Activated CD4-positive, alpha-beta T cell treated with anti-CD3 and anti-CD28 coated beads, Interleukin-2, amount 10 ng/mL, durations not matched to agents 24 days and 14 days (primary cell): Measurements from ENCODE around the gene FBXO22. TPM values are rescaled to one million over a fixed set of nuclear protein-coding genes. Genes with fewer than 3 reads are reported as not detected.
"Not testable (repeated sequence)": the region's sequence is repeated elsewhere in the genome, so short reads cannot be mapped to it uniquely, and the experiment has no call there.

Experiments used
- DNase-seq: peaks from one replicate; pipeline ENCODE4 v3.0.0; 2022
- H3K27ac Mint-ChIP-seq: one replicate; pipeline ENCODE4 v1.8.0; 2022; ENCODE audit warnings: mild to moderate bottlenecking, mixed read lengths
- H3K27me3 Mint-ChIP-seq: one replicate; pipeline ENCODE4 v1.8.0; 2022; ENCODE audit warnings: mixed read lengths
- H3K36me3 Mint-ChIP-seq: one replicate; pipeline ENCODE4 v1.8.0; 2022; ENCODE audit warnings: low read depth, mild to moderate bottlenecking, mixed read lengths
- H3K4me1 Mint-ChIP-seq: one replicate; pipeline ENCODE4 v1.8.0; 2021; ENCODE audit warnings: mixed read lengths
- H3K4me3 Mint-ChIP-seq: one replicate; pipeline ENCODE4 v1.8.0; 2022; ENCODE audit warnings: mild to moderate bottlenecking, moderate library complexity, mixed read lengths
- H3K9me3 Mint-ChIP-seq: one replicate; pipeline ENCODE4 v1.8.0; 2021; ENCODE audit warnings: mixed read lengths
- intact Hi-C: fragments of 100-400 bp; cut with micrococcal nuclease; formaldehyde crosslinking; loops from one replicate; pipeline ENCODE4 v1.15.1; 2023
- total RNA-seq: library from RNA; stranded (reverse); gene quantifications from 2 replicates; pipeline ENCODE4 v1.2.3, GENCODE V29; 2022

The FBXO22 gene
- total RNA-seq, 1 donor from 2014 or later = 51.7 TPM

- Mint-ChIP-seq H3K36me3 (no peaks in the 10 kb centered on the region), H3K9me3 (no peaks in the 10 kb centered on the region), H3K4me1 (no peaks in the 10 kb centered on the region), H3K27ac (no peak overlapping the region), H3K27me3 (peaks cover 29% of the 10 kb centered on the region), H3K4me3 (no peak overlapping the region)
- DNase-seq = no peak
- intact Hi-C loops = no loop called here
Observed at GRCh38 chr15:75961331-75961730, 57.7 kb downstream of the FBXO22 start.

- no peak overlapping the region for H3K4me3 Mint-ChIP-seq
- no peaks in the 10 kb centered on the region for H3K36me3 Mint-ChIP-seq
- intact Hi-C loops = no loop called here
- H3K4me1 Mint-ChIP-seq = no peaks in the 10 kb centered on the region
- peaks cover 10% of the 10 kb centered on the region for H3K27me3 Mint-ChIP-seq
- H3K9me3 Mint-ChIP-seq = no peaks in the 10 kb centered on the region
- DNase-seq = no peak
- H3K27ac Mint-ChIP-seq = no peak overlapping the region
Observed at GRCh38 chr15:75966073-75966472, 62.4 kb downstream of the FBXO22 start.

DNA sequence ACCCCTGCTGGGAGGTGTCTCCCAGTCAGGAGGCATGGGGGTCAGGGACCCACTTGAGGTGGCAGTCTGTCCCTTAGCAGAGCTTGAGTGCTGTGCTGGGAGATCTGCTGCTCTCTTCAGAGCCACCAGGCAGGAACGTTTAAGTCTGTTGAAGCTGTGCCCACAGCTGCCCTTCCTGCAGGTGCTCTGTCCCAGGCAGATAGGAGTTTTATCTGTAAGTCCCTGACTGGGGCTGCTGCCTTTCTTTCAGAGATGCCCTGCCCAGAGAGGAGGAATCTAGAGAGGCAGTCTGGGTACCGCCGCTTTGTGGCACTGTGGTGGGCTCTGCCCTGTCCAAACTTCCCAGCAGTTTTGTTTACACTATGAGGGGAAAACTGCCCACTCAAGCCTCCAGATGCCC is 73.1 kb downstream of the FBXO22 start:
- H3K4me1 Mint-ChIP-seq, H3K9me3 Mint-ChIP-seq, H3K27ac Mint-ChIP-seq, H3K36me3 Mint-ChIP-seq, DNase-seq, H3K4me3 Mint-ChIP-seq, intact Hi-C loops: not testable (repeated sequence)
- H3K27me3 Mint-ChIP-seq = peaks cover 60% of the 10 kb centered on the region

DNA sequence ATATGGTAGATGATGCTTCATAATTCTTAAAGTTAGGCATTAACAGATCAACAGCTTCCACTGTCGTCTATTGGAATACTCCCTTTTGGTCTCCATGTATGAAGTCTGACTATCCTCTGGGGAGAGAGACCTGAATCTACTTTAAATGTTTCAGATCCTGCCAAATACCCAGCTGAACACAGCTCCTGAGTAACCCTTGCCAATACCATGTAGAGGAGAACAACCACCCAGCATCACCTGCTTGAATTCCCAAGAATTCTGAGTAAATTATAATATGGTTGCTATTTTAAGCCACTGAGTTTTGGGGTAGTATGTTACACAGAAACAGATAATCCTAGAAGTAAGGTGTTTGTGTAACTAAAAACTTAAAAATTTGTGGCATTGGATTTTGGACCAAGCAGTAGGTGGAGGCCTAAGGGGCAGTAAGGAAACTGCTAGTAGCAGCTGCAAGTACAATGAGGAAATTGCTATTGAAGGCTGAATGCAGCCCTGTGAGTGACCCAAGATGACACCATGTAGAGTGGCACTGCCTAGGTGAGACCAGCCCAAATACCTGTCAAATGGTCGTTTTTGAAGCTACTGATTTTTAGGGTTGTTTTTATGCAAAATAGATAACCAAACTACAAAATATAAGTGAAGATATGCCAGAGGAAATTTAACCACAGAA is 77.6 kb downstream of the FBXO22 start:
- DNase-seq = no peak
- intact Hi-C loops = no loop called here
- H3K4me1 Mint-ChIP-seq = no peaks in the 10 kb centered on the region
- peaks cover 43% of the 10 kb centered on the region for H3K27me3 Mint-ChIP-seq
- no peak overlapping the region for H3K4me3 Mint-ChIP-seq
- no peaks in the 10 kb centered on the region for H3K9me3 Mint-ChIP-seq
- no peaks in the 10 kb centered on the region for H3K36me3 Mint-ChIP-seq
- no peak overlapping the region for H3K27ac Mint-ChIP-seq

DNA sequence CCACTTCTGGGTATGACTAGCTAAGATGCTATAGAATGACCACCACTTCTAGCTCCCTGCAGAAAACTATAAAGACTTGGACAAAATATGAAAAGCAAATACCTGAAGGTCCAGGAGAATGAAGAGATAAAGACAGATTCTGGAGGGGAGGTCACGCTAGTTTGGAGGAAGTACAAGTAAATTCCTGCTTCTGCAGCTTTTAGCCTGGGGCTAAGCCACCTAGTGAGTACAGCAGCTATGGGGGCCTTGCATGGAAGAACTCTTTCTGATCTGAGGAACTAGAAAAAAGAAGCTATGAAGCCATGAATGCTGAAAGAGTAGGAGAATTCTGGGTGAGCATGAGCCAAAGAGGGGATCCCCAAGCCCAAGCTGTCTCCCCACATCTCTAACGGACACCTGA is 78.8 kb downstream of the FBXO22 start:
- no peak overlapping the region for H3K27ac Mint-ChIP-seq
- H3K4me1 Mint-ChIP-seq = no peaks in the 10 kb centered on the region
- peaks cover 41% of the 10 kb centered on the region for H3K27me3 Mint-ChIP-seq
- DNase-seq = no peak
- intact Hi-C loops = no loop called here
- no peak overlapping the region for H3K4me3 Mint-ChIP-seq
- H3K36me3 Mint-ChIP-seq = no peaks in the 10 kb centered on the region
- H3K9me3 Mint-ChIP-seq = no peaks in the 10 kb centered on the region

- H3K36me3 Mint-ChIP-seq, H3K4me3 Mint-ChIP-seq, H3K4me1 Mint-ChIP-seq, H3K27ac Mint-ChIP-seq, H3K9me3 Mint-ChIP-seq, DNase-seq, intact Hi-C loops: not testable (repeated sequence)
- H3K27me3 Mint-ChIP-seq = peaks cover 31% of the 10 kb centered on the region
Observed at GRCh38 chr15:75984706-75985105, 81.0 kb downstream of the FBXO22 start.

DNA sequence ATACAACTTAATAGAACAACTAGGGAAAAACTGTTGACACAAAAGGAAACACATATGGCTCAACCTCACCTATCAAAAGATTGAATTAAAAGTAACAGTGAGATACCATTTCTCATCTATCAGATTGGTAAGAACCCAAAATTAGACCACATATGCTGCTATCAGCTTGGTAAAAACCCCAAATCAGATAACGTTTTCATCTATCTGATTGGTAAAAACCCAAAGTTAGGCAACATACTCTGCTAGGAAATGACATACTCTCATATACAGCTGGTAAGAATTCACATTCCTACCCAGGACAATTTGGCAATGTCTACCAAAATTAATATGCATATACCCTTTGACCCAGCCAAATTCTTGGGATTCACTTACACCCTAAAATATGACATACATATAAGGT is 82.3 kb downstream of the FBXO22 start:
- Mint-ChIP-seq H3K27ac (no peak overlapping the region), H3K36me3 (no peaks in the 10 kb centered on the region), H3K4me1 (no peaks in the 10 kb centered on the region), H3K9me3 (no peaks in the 10 kb centered on the region), H3K4me3 (no peak overlapping the region), H3K27me3 (peaks cover 26% of the 10 kb centered on the region)
- no peak for DNase-seq
- intact Hi-C loops = no loop called here

DNA sequence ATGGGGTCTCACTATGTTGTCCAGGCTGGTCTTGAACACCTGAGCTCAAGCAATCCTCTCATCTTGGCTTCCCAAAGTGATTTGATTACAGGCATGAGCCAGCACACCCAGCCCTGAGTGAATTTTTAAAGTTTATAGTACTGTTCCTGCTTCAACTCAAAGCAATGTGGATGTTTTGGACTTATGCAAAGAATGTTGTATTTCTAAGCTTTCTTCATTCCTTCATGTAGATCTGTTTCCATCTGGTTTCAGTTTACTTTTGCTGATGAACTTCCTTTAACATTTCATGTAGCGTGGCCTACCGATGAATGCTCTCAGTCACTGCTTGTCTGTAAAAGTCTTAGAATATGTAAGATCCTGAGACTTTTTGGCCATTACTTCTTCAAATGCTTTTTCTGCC is 85.4 kb downstream of the FBXO22 start:
- intact Hi-C loops = no loop called here
- H3K36me3 Mint-ChIP-seq = no peaks in the 10 kb centered on the region
- no peaks in the 10 kb centered on the region for H3K4me1 Mint-ChIP-seq
- no peak for DNase-seq
- no peak overlapping the region for H3K4me3 Mint-ChIP-seq
- no peaks in the 10 kb centered on the region for H3K9me3 Mint-ChIP-seq
- H3K27ac Mint-ChIP-seq = no peak overlapping the region
- H3K27me3 Mint-ChIP-seq = peaks cover 14% of the 10 kb centered on the region

DNA sequence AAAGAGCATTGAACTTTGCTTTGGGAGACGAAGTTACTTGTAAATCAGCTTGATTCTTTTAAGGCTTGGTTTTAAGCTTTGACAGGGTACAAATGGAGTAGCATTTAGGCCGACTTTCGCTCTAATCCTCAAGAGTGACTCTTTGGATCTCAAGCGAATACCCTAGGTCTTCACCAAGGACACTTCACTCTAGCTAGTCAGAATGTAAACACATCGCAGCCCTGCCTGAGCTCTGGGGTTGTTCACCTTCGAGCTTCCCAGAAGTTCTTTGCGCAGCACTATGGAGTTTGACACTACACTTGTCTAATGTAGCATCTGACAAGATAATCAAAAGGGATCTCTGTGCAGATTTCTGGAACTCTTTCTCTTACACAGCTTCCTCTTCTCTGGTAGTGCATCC is 86.2 kb downstream of the FBXO22 start:
- intact Hi-C loops = no loop called here
- Mint-ChIP-seq H3K27me3 (peaks cover 18% of the 10 kb centered on the region), H3K36me3 (no peaks in the 10 kb centered on the region)

More for the DNA sequence above, 86.2 kb downstream of the FBXO22 start:
- DNase-seq = no peak
- no peak overlapping the region for H3K27ac Mint-ChIP-seq
- no peak overlapping the region for H3K4me3 Mint-ChIP-seq
- H3K4me1 Mint-ChIP-seq = no peaks in the 10 kb centered on the region
- no peaks in the 10 kb centered on the region for H3K9me3 Mint-ChIP-seq

Other genes with a start within 250 kb of the FBXO22 start
- gene CSPG4, start 191.0 kb upstream of the FBXO22 start, total RNA-seq = not detected in 2 replicates
- 17.0 and 17.1 TPM in 2 replicates for gene UBE2Q2, start 60.4 kb upstream of the FBXO22 start, total RNA-seq
- gene NRG4, start 108.5 kb downstream of the FBXO22 start, total RNA-seq = not detected in 2 replicates
- gene TMEM266, start 156.1 kb downstream of the FBXO22 start, total RNA-seq = not detected in 2 replicates